Suprapubic skin (tissue), 4 donors: Measurements from ENCODE around the gene PPP2R5C. TPM values are rescaled to one million over a fixed set of nuclear protein-coding genes. Genes with fewer than 3 reads are reported as not detected.

ENCODE experiments used
- DNase-seq, 2 donors: peaks; one replicate each; pipeline ENCODE4 v3.0.0-alpha.2; 2019; ENCODE audit warnings: low spot score in 2 of 2
- H3K27ac ChIP-seq: fragments of 200-600 bp; sonication (generic); one replicate; pipeline ENCODE4 v1.5.1; 2019
- H3K27me3 ChIP-seq: fragments of 200-600 bp; sonication (generic); one replicate; pipeline ENCODE4 v1.5.1; 2019
- H3K36me3 ChIP-seq: fragments of 200-600 bp; sonication (generic); one replicate; pipeline ENCODE4 v1.5.1; 2019
- H3K4me1 ChIP-seq: fragments of 200-600 bp; sonication (generic); one replicate; pipeline ENCODE4 v1.5.1; 2019
- H3K4me3 ChIP-seq: fragments of 200-600 bp; sonication (generic); one replicate; pipeline ENCODE4 v1.5.1; 2019; ENCODE audit warnings: mild to moderate bottlenecking
- H3K9me3 ChIP-seq: fragments of 200-600 bp; sonication (generic); one replicate; pipeline ENCODE4 v1.5.1; 2019
- EP300 ChIP-seq: sonication (generic); formaldehyde crosslinking; IDR thresholded peaks from one replicate; pipeline ENCODE4 v1.6.1; 2017; ENCODE audit warnings: antibody characterized with exemption
- POLR2A ChIP-seq, 2 donors: fragments of 450-650 bp; IDR thresholded peaks; one replicate each; pipeline ENCODE4 v1.6.1; 2017; ENCODE audit warnings: antibody characterized with exemption in 2 of 2, mild to moderate bottlenecking in 2 of 2, moderate library complexity in 2 of 2
- POLR2AphosphoS5 ChIP-seq, 3 donors: sonication (generic); formaldehyde crosslinking; IDR thresholded peaks; one replicate each; pipeline ENCODE4 v1.6.1; 2017; ENCODE audit warnings: antibody characterized with exemption in 3 of 3
- WGBS: methylation state at CpG from one replicate; pipeline ENCODE4 v1.1.5; 2018; 5-methylcytosine and 5-hydroxymethylcytosine counted together
- total RNA-seq, 4 donors: library from RNA; depleted of rRNA; stranded (reverse); fragments of >200 nt; gene quantifications; one replicate each; pipeline ENCODE4 v1.1.0, GENCODE V29; 2016
- TF ChIP-seq, protein P1 (sequence below), 2 donors: fragments of 200-600 bp in 1 of 2; fragments of 450-650 bp in 1 of 2; sonication (generic) in 1 of 2; IDR thresholded peaks; one replicate each; pipeline ENCODE4 v1.5.1; 2016 to 2019; ENCODE audit warnings: antibody characterized with exemption in 2 of 2, mild to moderate bottlenecking in 1 of 2, moderate library complexity in 1 of 2

PPP2R5C gene
- total RNA-seq, 4 donors from 2014 or later: 104 to 149 (median 119) TPM

DNA sequence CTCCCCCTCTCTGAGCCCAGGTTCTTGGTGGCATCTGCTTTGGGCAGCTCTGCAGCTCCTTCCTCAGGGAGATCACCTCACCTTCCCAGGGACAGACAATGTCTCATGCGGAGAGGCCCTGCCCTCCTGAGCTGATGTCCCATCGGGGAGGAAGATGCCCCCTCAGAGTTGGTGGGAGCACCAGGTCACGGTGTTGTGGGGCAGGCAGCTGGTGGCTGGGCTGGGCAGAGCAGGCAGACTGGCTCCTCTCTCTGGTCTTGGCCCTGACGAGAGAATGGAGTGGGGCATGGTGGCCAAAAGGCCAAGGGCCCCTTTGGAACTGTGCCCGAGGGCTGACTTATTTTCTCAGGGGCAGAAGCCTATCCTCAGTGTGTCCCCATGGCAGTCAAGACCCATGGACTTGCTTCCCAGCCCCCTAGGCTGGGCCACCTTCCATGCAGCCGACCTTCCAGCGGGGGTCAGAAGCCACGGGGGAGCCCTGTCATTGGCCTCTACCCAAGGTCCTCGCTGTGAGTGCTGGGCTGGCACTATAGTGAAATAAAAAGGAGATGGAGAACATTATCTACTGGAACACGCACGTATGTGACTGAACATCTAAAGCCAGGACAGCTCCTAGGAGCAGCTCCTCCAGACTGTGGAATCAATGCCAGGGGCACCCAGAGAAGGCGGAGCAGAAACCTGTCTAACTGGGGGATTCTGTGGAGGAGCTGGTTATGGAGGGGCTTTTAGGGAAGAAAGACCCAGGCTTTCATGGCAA is 21.9 kb downstream of the PPP2R5C start:
- no peak overlapping the region for H3K4me3 ChIP-seq
- no peaks in the 10 kb centered on the region for H3K9me3 ChIP-seq
- H3K36me3 ChIP-seq: no peaks in the 10 kb centered on the region
- H3K27ac ChIP-seq: no peak overlapping the region
- H3K4me1 ChIP-seq: peaks cover 15% of the 10 kb centered on the region
- H3K27me3 ChIP-seq: no peaks in the 10 kb centered on the region
- TF ChIP-seq POLR2A (IDR thresholded peaks at IDR 0.05): no peak
- no peak for TF ChIP-seq EP300
- TF ChIP-seq POLR2AphosphoS5 (IDR thresholded peaks at IDR 0.05): no peak
- TF ChIP-seq, protein P1, sequence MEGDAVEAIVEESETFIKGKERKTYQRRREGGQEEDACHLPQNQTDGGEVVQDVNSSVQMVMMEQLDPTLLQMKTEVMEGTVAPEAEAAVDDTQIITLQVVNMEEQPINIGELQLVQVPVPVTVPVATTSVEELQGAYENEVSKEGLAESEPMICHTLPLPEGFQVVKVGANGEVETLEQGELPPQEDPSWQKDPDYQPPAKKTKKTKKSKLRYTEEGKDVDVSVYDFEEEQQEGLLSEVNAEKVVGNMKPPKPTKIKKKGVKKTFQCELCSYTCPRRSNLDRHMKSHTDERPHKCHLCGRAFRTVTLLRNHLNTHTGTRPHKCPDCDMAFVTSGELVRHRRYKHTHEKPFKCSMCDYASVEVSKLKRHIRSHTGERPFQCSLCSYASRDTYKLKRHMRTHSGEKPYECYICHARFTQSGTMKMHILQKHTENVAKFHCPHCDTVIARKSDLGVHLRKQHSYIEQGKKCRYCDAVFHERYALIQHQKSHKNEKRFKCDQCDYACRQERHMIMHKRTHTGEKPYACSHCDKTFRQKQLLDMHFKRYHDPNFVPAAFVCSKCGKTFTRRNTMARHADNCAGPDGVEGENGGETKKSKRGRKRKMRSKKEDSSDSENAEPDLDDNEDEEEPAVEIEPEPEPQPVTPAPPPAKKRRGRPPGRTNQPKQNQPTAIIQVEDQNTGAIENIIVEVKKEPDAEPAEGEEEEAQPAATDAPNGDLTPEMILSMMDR (IDR thresholded peaks at IDR 0.05): no peak
- 95% methylated on average over 10 of the region's 12 CpGs for WGBS
- DNase-seq: no peak

DNA sequence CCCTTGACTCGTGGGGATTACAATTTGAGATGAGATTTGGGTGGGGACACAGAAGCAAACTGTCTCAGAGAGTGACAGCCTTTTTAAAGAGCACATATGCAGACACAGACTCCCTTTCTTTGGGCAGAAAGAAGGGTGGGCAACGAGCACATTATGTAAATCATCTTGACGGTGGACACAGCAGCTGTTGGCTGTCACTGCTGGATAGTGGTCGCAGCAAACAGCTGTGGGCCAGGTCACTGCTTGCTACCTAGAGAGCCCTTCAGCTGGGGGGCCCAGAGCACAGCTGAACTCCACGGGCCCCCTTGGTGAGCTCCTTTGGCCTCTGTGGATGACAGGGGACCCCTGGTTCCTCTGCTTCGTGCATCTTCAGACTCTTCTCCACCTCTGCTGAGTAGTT is 23.1 kb downstream of the PPP2R5C start:
- Histone ChIP-seq H3K4me1 (peaks cover 19% of the 10 kb centered on the region), H3K27me3 (no peaks in the 10 kb centered on the region), H3K4me3 (no peak overlapping the region), H3K9me3 (no peaks in the 10 kb centered on the region), H3K27ac (no peak overlapping the region), H3K36me3 (no peaks in the 10 kb centered on the region)
- DNase-seq: no peak
- WGBS: 70% methylated on average over 4 of the region's 6 CpGs
- no peak for TF ChIP-seq POLR2AphosphoS5 (IDR thresholded peaks at IDR 0.05)
- no peak for TF ChIP-seq POLR2A (IDR thresholded peaks at IDR 0.05)
- TF ChIP-seq, protein P1 (IDR thresholded peaks at IDR 0.05): no peak
- no peak for TF ChIP-seq EP300

DNA sequence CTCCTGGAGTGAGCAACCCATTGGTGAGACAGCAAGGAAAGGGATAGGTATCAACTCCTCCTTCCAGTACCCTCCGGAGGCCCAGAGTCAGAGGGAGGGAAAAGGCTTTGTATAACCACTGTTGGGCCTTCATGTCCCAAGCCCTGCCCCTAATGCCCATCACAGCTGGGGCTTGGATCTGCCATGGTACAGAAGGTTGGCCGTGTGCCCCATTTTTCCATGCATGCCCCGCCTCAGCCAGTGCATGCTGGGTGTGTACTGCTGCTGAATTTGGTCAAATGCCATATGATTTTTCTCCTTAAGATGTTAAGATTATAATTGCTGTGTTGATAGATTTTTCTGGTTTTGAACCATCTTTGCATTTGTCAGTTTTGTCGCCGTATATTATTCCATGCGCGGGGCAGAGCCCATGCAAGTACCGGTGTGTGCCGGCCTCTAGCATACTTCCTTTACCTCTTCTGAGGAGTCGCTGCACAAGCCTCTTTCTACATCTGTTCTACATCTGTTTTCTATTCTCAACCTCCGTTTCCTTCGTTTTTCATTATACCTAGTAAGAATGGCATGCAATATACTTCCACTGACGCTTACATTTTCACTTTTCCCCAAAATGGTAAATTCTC is 26.6 kb downstream of the PPP2R5C start:
- Histone ChIP-seq H3K4me3 (no peak overlapping the region), H3K27ac (no peak overlapping the region), H3K9me3 (no peaks in the 10 kb centered on the region), H3K27me3 (no peaks in the 10 kb centered on the region), H3K4me1 (peaks cover 12% of the 10 kb centered on the region), H3K36me3 (no peaks in the 10 kb centered on the region)
- TF ChIP-seq POLR2AphosphoS5 (IDR thresholded peaks at IDR 0.05): no peak
- TF ChIP-seq, protein P1 (IDR thresholded peaks at IDR 0.05): no peak
- no peak for TF ChIP-seq POLR2A (IDR thresholded peaks at IDR 0.05)
- no peak for TF ChIP-seq EP300
- WGBS: 59% methylated on average over 13 of the region's 13 CpGs
- DNase-seq: no peak

DNA sequence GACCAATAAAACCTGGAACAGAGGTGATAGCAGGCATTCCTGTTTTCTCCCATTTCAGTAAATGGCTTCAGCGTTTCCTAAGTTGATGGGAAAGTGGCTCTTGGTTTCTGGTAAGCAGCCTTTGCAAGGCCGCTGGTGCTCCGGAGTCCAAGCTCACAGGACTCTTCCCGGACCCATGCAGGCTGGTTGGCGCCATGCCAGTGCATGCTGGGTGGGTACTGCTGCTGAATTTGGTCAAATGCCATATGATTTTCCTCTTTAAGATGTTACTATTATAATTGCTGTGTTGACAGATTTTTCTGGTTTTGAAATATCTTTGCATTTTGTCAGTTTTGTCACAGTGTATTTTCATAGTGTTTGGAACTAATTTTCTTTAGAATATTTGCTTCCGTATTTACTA is 27.7 kb downstream of the PPP2R5C start:
- DNase-seq: no peak
- WGBS: 62% methylated on average over 6 of the region's 6 CpGs
- Histone ChIP-seq H3K4me3 (no peak overlapping the region), H3K9me3 (peaks cover 3% of the 10 kb centered on the region), H3K4me1 (peaks cover 12% of the 10 kb centered on the region), H3K27me3 (no peaks in the 10 kb centered on the region), H3K27ac (no peak overlapping the region), H3K36me3 (no peaks in the 10 kb centered on the region)
- TF ChIP-seq POLR2AphosphoS5 (IDR thresholded peaks at IDR 0.05): no peak
- TF ChIP-seq, protein P1 (IDR thresholded peaks at IDR 0.05): no peak
- TF ChIP-seq EP300: no peak
- no peak for TF ChIP-seq POLR2A (IDR thresholded peaks at IDR 0.05)

DNA sequence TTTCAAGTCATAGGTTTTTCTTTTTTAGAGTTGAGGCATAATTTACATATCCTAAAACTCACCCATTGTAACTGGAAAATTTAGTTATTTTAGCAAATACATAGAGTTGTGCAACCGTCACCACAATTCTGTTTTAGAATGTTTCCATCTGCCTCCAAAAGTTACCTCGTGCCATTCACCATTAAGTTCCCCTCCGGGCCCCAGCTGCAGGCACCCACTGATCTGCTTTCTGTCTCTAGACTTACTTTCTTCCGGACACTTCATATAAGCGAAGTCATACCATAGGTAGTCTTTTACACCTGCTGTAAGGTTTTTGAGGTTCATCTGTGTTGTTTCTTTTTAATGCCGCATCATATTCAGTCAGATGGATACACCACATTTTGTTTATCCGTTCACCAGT is 28.7 kb downstream of the PPP2R5C start:
- TF ChIP-seq, protein P1 (IDR thresholded peaks at IDR 0.05): no peak
- TF ChIP-seq POLR2AphosphoS5 (IDR thresholded peaks at IDR 0.05) (no peak), EP300 (no peak), POLR2A (IDR thresholded peaks at IDR 0.05) (no peak)
- Histone ChIP-seq H3K27ac (no peak overlapping the region), H3K36me3 (no peaks in the 10 kb centered on the region), H3K4me3 (no peak overlapping the region), H3K27me3 (no peaks in the 10 kb centered on the region), H3K4me1 (peaks cover 12% of the 10 kb centered on the region), H3K9me3 (peaks cover 3% of the 10 kb centered on the region)
- 92% methylated on average over 7 of the region's 7 CpGs for WGBS
- DNase-seq: no peak
